Activated CD4-positive, alpha-beta T cell treated with anti-CD3 and anti-CD28 coated beads, Interleukin-2, Interleukin-6, amounts not matched to agents 100 ng/mL and 50 ng/mL, durations not matched to agents 16 hours and 8 hours (primary cell): ENCODE data around the gene CCDC88C.
"Not testable (repeated sequence)": the region's sequence is repeated elsewhere in the genome, so short reads cannot be mapped to it uniquely, and the experiment has no call there.

Experiments
- DNase-seq: peaks from one replicate; pipeline ENCODE4 v3.0.0-alpha.2; 2020

CCDC88C gene

GRCh38 chr14:91415794-91416743, 1.6 kb downstream of the CCDC88C start:
- peak; percentile 86 for DNase-seq

GRCh38 chr14:91414475-91414833, 3.2 kb downstream of the CCDC88C start:
- DNase-seq, result no peak

DNA sequence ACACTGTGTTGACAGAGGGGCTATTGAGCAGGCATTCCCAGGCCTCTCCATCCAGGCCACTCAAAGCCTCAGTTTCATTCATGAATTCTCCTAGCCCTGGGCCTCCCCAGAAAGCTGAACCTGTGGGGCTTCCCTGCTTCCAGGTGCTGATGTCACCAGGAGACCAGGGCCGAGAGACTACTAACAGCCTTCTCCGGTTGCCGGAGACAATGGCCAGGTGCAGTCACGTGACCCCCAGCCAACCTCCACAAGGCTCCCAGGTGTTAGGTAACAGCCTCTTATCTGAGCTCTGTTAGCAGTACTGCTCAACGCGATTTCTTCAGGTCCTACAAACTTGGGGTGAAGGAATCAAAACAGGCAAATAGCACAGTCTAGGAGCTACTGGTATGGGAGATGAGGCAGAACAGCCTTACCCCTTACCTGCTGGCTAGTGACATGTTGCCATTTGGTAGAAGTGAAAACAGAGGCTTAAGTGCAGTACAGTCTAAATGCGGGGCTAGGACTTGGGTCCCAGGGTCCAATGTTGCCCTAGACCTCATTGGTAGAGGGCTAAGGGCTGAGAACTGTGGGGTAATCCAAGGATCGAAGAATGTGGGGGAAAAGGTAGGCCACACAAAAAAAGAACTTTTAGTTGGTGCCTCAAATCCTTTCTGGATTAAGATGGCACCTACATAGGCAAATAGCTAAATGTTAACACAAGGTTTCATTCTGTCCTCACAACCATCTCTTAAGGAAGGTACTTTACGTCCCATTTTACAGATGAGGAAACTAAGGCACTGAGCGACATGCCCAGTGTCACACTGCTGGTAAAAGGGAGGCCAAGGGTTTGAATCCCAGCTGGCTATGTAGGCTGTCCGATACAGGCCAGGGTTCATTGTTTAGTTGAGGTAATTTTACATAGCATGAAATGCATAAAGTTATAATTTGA, 3.8 kb downstream of the CCDC88C start:
- DNase-seq, result no peak

DNA sequence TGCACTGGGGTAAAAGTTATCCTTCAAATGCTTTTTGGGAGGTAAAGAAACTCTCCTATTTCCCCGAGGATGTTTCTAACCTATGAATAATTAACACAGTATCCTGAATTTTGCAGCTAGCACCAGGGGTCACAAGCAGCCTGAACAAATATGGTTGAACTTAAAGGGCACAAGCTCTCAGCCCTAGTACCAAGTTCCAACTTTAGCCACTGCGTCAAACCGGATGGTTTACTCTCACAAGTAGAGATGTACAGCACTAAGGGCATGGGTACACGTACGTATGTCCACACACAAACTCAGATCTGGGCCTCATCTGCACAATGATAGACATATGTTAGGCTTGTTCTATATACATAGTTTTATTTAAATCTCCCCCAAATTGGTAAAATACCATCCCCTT, 4.7 kb downstream of the CCDC88C start:
- DNase-seq, result no peak

- no peak for DNase-seq
Measured at GRCh38 chr14:91410771-91411536, 6.7 kb downstream of the CCDC88C start.

DNA sequence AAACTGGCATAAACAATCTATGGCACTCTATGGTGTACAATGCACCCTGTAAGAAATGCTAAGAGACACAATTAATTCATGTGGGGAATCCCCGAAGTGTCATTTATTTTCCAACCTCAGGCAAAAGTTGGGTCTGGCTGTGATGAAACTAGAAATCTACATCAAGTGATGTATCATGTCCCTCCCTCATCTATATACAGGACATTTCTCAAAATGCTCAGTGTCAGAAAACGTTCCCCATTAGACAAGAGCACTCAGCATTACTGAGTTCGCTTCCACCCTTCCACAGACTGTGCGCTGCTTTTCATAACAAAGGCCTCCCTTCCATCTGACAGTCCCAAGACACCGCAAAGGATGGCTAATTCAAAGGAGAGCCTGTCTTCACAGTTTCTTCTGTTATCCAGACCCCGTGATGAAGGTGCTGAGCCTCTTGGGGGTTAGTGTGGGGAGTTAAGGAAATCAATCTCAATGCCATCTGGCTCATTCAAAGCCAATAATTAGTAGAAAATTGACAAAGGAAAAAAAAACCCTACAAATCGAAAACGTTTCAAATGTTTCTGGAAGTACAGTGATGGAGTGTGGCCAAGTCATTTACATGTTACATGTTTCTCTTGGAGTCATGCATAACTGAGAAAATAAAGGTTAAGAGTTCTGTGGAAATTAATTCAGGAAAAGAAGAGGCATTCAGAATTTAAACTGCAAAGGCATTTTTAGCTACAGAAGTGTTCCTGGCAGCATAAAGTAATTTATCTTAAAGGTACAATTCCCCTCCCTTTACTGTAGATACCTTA, 7.5 kb downstream of the CCDC88C start:
- peak; percentile 74 for DNase-seq

DNA sequence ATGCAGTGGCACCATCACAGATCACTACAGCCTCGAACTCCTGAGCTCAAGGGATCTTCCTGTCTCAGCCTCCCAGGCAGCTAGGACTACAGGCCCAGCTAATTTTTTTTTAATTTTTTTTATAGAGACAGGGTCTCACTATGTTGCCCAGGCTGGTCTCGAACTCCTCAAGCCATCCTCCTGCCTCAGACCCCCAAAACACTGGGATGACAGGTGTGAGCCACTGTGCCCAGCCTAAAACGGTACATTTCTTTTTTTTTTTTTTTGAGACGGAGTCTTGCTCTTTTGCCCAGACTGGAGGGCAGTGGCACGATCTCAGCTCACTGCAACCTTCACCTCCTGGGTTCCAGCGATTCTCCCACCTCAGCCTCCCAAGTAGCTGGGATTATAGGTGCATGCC, 8.4 kb downstream of the CCDC88C start:
- DNase-seq, result not testable (repeated sequence)

DNA sequence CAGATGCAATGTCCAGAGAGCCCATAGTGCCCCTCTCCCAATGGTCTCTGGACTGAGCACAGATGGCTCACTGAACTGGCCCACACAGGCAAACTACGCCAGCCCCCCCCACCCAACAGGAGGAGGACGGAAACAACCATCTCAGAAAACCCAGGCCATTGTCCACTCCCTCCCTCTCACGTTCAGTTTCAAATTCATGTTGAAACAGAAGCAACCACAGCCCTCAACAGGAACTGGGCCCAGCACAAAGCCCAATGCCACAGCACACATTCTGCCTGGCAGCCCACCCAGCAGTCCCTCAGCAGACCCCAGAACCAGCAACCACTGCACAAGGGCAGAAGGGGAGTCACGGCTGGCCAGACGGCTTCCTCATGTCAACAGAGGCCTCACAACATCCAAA, 10.6 kb downstream of the CCDC88C start:
- no peak for DNase-seq

DNA sequence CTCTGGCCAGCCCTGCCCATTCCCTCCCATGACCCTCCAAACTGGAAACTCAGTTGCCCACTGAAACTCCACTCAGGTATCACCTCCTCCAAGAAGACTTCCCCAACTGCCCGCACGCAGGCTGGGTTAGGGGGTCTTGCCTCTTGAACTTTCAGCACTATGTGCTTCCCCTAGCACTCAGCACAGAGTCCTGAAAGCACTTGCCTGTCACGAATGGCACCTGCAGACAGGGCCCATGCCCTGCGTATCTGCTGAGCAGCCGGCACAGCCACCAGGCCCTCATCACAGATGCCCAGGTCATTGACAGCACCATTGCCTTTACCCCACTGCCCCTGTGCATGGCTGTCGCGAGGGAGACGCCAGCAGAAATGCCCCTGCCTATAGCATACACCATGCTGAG, 11.2 kb downstream of the CCDC88C start:
- DNase-seq, result no peak

DNA sequence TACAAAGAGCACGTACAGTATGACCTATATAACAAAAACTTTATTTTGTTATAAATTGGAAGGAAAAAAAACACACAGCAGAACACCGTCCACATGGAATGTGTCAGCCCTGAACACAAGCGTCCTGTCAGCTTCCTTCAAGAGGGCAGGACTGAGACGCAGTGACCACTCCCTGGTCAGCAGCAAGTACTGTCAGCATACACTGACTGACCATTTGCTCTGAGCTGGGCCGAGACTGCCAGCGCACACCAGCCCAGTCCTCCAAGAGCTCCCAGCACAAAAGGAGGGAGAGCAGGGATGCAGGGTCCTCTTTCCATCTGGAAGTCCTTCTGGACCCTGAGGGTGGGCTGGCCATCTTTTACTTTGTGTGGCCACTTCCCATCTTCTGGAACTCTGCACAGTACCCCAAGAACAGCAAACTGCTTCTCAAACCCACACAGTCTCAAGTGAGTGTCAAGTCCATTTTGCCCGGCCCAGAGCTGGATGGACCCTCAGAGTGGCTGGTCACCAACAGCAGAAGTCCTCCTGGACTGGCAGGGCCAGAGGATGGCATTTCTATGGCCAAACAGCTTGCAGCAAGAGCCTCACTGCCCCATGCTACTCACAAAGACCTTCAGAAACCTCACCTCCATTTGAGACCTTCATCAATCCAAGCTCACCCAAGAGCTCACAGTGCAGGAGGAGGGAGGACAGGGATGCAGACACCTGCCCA, 11.7 kb downstream of the CCDC88C start:
- no peak for DNase-seq

DNA sequence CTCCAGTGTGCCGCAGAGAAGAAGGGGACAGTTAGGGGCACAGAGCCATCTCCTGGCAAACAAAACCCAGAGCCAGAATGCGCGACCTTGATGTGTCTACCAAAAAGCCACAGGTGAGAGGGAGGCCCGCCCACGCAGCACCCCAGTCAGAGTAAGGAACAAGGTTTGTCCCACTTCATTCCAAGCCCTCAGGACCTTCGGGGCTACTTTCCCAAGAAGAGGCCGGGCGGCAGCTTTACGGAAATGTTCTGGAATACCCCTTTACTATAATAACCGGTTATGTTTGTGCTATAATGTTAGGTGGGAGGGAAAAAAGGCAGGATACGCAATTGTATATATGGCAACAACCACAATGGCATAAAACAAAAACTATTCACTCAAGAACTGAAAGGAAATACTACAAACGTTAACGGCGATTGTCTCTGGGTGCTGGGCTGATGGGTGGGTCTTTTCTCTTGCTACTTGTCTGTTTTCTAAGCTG, 12.3 kb downstream of the CCDC88C start:
- DNase-seq, result peak; percentile 39

DNA sequence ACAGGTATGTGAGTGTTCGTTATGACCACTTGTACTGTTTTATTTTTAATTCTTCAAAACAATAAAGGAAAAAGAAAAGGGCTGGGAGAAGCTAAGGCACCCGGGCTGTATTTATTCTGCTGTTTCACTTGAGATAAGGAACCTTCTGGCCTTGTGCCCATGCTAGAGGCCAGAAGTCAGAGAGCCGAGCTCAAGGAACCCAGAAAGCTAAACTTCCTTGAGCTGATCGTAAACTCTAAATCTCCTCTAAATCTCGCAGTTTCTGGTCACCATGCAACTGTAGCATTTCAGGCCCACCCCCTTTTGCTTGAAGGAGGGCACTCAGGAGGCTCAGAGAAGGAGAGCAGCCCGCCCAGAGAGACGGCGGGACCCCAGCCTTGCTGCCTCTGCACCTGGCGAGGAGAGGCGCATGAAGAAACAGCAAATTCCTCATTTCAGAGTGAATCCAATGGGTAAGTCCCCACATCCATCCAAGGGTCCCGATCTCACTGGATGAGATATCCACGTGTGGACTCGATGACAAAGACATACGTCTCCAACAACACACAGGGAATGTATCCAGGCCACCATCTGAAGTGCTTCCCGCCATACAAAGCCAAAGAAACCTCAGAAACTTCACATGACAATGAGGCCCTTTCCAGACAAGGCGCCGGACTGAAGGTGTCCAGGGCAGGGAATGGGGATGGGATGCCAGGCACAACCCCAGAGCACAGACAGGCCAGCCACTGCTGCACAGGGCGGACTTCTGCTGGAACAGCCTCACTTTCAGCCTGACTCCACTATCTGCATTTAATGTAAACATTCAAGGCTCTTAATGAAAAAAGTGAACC, 14.6 kb downstream of the CCDC88C start:
- no peak for DNase-seq

DNA sequence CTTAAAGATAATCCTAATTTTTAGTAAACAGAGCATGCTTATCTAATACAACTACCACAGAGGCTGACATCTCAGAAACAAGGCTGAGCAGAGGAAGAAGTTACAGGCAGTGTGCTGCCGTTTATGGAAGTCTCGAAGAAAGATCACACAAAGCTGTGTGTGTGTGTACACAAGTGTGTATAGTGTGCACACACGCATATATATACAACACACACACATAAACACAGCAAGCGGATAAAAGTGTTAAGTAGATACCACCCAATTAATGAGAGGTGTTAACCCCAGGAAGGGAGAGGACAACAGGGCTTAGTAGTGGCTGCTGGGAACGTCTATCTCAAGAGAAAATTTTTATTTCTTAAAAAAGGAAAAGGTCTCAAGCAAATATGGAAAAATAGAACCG, 15.3 kb downstream of the CCDC88C start:
- DNase-seq, result no peak

- no peak for DNase-seq
Measured at GRCh38 chr14:91401751-91402150, 15.9 kb downstream of the CCDC88C start.

- no peak for DNase-seq
Measured at GRCh38 chr14:91400696-91401095, 16.9 kb downstream of the CCDC88C start.

DNA sequence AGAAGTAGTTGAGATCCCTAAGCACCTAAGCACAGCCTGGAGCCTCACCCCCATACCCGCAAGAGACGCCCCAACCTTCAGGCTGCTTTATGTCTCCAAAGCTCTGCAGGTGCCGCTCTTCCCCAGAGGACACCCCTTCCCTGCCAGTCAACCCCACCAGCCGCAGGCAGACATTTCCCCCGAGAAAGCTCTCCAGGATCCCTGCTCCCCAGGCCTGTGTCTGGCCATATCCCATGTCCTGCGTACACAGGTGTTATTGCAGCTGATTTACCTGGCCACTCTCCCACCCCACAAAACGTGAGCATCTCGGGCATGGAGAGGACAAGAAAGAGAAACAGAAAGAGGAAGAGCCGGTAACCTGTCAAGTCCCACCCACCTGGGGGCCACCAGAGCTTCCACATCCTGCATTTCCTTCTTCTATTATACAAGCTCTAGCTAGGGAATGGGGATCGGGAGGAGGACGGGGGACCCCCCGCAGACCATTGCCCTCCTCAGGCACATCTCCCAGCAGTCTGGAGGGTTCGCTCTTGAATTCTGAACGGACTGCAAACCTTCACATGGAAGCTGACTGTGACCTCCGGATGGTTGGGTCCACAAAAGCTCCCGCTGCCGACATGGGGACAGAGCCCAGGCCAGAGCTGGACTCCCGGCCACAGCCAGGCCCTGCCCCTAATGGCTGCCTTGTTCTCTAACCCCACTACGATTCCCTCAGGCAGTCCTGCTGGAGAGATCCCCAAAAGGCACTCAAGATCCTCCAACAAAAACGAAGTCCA, 17.6 kb downstream of the CCDC88C start:
- peak; percentile 36 for DNase-seq

DNA sequence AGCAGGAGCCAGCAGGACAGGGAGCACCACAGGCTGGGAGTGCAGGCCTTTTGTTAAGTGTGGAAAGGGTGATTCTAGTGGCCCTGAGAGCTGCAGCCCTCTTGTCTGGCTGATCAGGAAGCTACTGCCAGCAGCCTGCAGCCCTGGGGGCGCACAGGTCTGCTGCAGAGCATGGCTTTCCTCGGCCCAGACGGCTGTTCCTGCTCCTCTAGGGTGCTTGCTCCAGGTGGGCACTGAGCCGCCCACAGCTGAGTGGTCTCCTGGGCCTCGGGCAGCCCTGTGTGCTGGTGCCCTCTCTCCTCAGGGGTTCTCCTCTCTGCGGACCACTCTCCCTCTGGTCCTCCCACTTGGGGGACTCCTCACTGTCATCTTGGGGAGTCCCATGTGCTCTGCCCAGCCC, 18.9 kb downstream of the CCDC88C start:
- DNase-seq, result no peak

GRCh38 chr14:91397965-91398591, 19.5 kb downstream of the CCDC88C start:
- no peak for DNase-seq
